Activated T-helper 1 cell treated with anti-CD3 and anti-CD28 coated beads, Interleukin-12 subunit alpha, Interleukin-12 subunit beta, Interleukin-2, Interleukin-4 antibody, amounts not matched to agents 30 ng/mL and 10 ng/mL and 1 ng/mL, durations not matched to agents 14 hours and 24 hours and 36 hours (primary cell): ENCODE measurements around the gene SUPT3H. TPM values are rescaled to one million over a fixed set of nuclear protein-coding genes. Genes with fewer than 3 reads are reported as not detected.

ENCODE experiments used
- DNase-seq: peaks from one replicate; pipeline ENCODE4 v3.0.0; 2021; ENCODE audit warnings: low spot score
- H3K27ac Mint-ChIP-seq: one replicate; pipeline ENCODE4 v1.8.0; 2021; ENCODE audit warnings: mild to moderate bottlenecking, mixed read lengths
- H3K27me3 Mint-ChIP-seq: one replicate; pipeline ENCODE4 v1.8.0; 2022; ENCODE audit warnings: mild to moderate bottlenecking, moderate library complexity, mixed read lengths; ENCODE audit not compliant: insufficient read depth
- H3K36me3 Mint-ChIP-seq: one replicate; pipeline ENCODE4 v1.8.0; 2021; ENCODE audit warnings: low read depth, mixed read lengths
- H3K4me1 Mint-ChIP-seq: one replicate; pipeline ENCODE4 v1.8.0; 2021; ENCODE audit warnings: low read depth, mixed read lengths
- H3K4me3 Mint-ChIP-seq: one replicate; pipeline ENCODE4 v1.8.0; 2021; ENCODE audit warnings: mild to moderate bottlenecking, moderate library complexity, mixed read lengths
- H3K9me3 Mint-ChIP-seq: one replicate; pipeline ENCODE4 v1.8.0; 2021; ENCODE audit warnings: mixed read lengths
- intact Hi-C: fragments of 100-400 bp; cut with micrococcal nuclease; formaldehyde crosslinking; loops from one replicate; pipeline ENCODE4 v1.15.1; 2024
- total RNA-seq: library from RNA; stranded (reverse); gene quantifications from 2 replicates; pipeline ENCODE4 v1.2.3, GENCODE V29; 2022

The SUPT3H gene
- total RNA-seq, result 11.0 and 11.7 TPM in 2 replicates

DNA sequence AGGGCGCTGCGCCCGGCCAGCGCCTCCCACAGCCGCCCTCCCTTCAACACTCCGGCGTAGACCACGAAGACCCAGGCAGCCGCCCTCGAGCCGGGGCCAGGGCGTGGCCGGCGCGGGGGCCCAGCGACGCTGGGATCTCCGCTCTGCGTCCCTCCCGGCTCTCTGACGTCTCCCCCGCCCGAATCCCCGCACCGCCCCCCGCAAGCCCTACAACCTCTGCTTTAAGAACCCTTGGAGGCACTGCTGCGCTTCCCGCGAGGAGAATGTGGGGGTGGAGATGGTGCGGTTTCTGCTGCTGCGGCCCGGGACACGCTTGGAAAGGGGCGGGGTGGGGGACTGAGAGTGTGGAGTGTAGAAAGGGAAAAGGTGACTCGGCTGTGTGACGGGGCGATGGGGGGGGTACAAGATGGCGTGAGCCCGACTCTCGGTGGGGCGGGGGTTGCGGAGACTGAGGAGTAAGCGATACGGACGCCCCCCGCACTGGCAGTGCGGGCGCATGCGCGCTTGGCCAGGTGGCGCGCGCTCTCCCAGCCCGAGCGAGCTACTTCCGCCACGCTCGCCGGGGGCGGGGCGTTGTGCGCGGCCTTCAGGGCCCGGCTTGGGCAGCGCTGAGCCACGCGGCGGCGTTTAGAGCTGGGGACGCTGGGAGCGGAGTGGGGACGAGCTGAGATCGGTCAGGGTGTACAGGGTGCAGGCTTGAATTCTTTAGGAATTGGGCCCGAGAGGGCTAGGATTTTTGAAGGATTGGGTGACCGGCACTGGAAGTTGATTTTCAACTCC is at the start of gene SUPT3H:
Gene SUPT3H, minus strand, starts transcription at position 381 of the 780 bp plus-strand sequence.
- Mint-ChIP-seq H3K36me3 (peaks cover 3% of the 10 kb centered on the region), H3K27me3 (no peaks in the 10 kb centered on the region), H3K4me3 (peak within 1 kb of the TSS; percentile 96), H3K4me1 (peaks cover 27% of the 10 kb centered on the region), H3K27ac (peak within 1 kb of the TSS; percentile 100), H3K9me3 (no peaks in the 10 kb centered on the region)
- DNase-seq, result peak; percentile 88
- intact Hi-C loops, result loop anchor here (1.0 to 5.0 kb wide), 19 partner anchors 21 to 990 kb away; partner anchors contain the start of gene CDC5L

DNA sequence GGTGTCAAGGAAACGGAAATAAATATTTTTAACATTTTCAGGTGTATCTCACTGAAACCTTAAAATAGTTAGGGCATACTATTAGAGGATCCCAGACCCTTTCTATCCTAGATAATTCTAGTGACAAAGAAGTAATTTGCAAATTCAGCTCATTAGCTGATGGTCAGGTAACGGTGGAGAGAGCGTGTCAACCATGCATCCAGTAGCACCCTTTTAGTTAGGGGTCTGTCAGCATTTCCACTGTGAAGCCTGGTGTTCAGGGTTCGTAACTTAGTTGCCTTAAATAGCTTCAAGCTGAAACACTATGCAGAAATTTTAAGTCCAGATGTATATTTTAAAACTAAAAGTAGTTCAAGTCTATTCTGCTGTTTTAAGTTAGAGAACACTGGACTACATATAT is 48.5 kb upstream of the SUPT3H start:
- intact Hi-C loops, result loop anchor here (1.0 to 10.0 kb wide), 2 partner anchors 10 to 749 kb away; partner anchors contain the start of gene ENPP5
- Mint-ChIP-seq H3K9me3 (no peaks in the 10 kb centered on the region), H3K4me3 (no peak overlapping the region), H3K27ac (no peak overlapping the region), H3K36me3 (peaks cover 8% of the 10 kb centered on the region), H3K27me3 (peaks cover 16% of the 10 kb centered on the region), H3K4me1 (peaks cover 33% of the 10 kb centered on the region)
- no peak for DNase-seq

DNA sequence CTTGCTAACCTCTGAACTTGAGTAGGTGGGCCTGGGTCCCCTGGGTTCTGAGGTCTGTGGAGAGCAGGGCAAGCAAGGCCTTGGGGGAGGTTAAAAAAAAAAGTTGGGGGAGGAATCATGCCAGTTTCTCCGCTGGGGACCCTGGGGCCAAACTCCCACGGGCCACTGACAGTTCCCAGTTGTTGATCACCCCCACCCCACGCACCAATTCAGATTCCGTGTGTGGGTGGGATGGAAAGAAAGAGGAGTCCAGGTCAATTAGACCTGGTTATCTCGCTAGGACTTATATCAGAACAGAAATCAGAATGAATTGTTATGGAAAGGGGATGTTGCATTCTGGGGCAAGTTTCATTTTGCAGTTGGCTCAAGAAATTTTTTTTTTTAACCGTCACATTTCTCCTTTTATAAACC is 46.7 kb upstream of the SUPT3H start:
- Mint-ChIP-seq H3K27ac (peak overlapping the region; percentile 41), H3K36me3 (peaks cover 2% of the 10 kb centered on the region), H3K9me3 (no peaks in the 10 kb centered on the region), H3K4me3 (peak overlapping the region; percentile 97), H3K27me3 (peaks cover 22% of the 10 kb centered on the region), H3K4me1 (peaks cover 37% of the 10 kb centered on the region)
- no peak for DNase-seq
- intact Hi-C loops, result loop anchor here (5.0 to 10.0 kb wide), 6 partner anchors 53 to 782 kb away; partner anchors contain the start of gene ENPP5

DNA sequence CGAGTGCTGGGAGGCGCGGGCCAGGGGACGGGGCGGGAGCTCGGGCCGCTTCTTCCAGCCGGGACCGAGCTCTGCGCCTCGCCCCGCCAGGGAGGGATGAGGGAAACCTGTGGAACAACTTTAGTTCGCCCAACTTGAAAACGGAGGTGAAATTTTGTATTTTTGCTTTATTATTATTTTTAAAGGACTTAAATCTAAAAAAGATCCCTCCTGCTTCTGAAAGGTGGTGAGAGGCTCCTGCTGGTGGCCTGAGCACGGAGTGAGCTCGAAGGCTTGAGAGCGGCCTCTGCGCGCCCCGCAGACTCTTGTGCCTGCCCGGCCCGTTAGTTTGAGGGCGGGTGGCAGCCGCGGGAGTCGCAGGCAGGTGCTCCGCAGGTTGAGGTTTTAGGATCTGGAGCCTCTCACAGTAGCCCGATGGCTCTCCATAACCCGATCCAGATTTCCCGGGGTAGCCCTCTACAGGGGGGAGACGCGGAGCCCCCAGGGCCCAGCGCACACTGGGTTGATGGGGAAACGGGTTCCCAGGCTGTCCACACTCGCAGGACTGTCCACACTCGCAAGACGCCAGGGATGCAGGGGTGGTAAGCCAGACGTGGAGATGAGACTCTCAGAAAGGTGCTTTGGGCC is 46.2 kb upstream of the SUPT3H start:
- Mint-ChIP-seq H3K4me3 (peak overlapping the region; percentile 97), H3K27me3 (peaks cover 22% of the 10 kb centered on the region), H3K36me3 (peaks cover 2% of the 10 kb centered on the region), H3K27ac (peak overlapping the region; percentile 55), H3K4me1 (peaks cover 42% of the 10 kb centered on the region), H3K9me3 (no peaks in the 10 kb centered on the region)
- no peak for DNase-seq
- intact Hi-C loops, result loop anchor here (1.0 to 10.0 kb wide), 7 partner anchors 53 to 782 kb away; partner anchors contain the start of gene ENPP5

DNA sequence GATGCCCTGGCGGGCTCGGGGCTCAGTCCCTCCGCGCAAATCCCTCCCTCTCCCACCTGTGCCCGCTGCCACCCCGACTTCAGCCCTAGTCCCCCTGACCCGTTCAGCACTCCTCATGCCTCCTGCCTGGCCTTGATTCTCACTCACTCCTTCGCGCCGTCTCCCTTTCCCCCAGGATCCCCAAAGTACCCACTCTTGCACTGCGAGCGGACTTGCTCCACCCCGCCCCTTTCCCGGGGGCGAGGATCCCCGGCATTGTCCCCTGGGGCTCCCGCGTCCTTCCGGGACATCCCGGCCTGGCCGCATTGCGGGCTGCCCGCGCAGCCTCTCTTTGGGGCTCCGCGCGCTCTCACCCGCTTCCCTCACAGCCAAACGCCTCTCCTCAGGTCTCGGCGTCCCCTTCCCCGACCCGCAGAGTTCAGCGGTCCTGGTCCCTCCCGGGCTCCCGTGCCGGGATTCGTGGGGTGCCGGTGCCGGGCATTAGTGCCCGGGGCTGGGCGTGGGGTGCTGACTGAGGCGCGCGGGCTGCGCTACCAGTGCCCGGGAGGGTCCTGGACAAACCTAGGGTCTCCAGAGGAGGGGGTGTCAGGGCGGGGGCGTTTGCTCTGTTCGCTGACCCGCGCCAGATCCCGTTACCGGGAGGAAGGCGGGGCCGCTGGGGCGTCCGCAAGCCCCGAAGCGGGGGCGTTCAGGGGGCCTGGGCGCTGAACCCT is 45.5 kb upstream of the SUPT3H start:
- H3K27me3 Mint-ChIP-seq, result peaks cover 22% of the 10 kb centered on the region
- intact Hi-C loops, result loop anchor here (1.0 to 10.0 kb wide), 7 partner anchors 54 to 781 kb away; partner anchors contain the start of gene ENPP5
- H3K36me3 Mint-ChIP-seq, result peaks cover 2% of the 10 kb centered on the region
- peak overlapping the region; percentile 97 for H3K27ac Mint-ChIP-seq
- peaks cover 39% of the 10 kb centered on the region for H3K4me1 Mint-ChIP-seq
- no peaks in the 10 kb centered on the region for H3K9me3 Mint-ChIP-seq
- H3K4me3 Mint-ChIP-seq, result peak overlapping the region; percentile 97
- peak; percentile 25 for DNase-seq

DNA sequence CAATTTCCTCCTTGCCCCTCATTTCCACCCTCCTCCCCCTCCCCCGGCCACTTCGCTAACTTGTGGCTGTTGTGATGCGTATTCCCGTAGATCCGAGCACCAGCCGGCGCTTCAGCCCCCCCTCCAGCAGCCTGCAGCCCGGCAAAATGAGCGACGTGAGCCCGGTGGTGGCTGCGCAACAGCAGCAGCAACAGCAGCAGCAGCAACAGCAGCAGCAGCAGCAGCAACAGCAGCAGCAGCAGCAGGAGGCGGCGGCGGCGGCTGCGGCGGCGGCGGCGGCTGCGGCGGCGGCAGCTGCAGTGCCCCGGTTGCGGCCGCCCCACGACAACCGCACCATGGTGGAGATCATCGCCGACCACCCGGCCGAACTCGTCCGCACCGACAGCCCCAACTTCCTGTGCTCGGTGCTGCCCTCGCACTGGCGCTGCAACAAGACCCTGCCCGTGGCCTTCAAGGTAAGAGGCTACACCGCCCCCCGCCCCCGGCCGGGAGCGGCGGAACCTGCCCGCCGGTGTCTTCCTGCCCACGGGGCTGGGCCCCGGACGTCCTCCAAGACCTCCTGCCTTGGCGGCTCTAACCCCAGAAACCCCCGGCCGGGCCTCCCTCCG is 44.9 kb upstream of the SUPT3H start:
- peak overlapping the region; percentile 97 for H3K4me3 Mint-ChIP-seq
- H3K27ac Mint-ChIP-seq, result peak overlapping the region; percentile 97
- peak; percentile 45 for DNase-seq
- peaks cover 26% of the 10 kb centered on the region for H3K27me3 Mint-ChIP-seq
- peaks cover 2% of the 10 kb centered on the region for H3K36me3 Mint-ChIP-seq
- H3K9me3 Mint-ChIP-seq, result no peaks in the 10 kb centered on the region
- peaks cover 34% of the 10 kb centered on the region for H3K4me1 Mint-ChIP-seq
- intact Hi-C loops, result loop anchor here (1.0 to 10.0 kb wide), 10 partner anchors 55 to 780 kb away; partner anchors contain the start of gene ENPP5

DNA sequence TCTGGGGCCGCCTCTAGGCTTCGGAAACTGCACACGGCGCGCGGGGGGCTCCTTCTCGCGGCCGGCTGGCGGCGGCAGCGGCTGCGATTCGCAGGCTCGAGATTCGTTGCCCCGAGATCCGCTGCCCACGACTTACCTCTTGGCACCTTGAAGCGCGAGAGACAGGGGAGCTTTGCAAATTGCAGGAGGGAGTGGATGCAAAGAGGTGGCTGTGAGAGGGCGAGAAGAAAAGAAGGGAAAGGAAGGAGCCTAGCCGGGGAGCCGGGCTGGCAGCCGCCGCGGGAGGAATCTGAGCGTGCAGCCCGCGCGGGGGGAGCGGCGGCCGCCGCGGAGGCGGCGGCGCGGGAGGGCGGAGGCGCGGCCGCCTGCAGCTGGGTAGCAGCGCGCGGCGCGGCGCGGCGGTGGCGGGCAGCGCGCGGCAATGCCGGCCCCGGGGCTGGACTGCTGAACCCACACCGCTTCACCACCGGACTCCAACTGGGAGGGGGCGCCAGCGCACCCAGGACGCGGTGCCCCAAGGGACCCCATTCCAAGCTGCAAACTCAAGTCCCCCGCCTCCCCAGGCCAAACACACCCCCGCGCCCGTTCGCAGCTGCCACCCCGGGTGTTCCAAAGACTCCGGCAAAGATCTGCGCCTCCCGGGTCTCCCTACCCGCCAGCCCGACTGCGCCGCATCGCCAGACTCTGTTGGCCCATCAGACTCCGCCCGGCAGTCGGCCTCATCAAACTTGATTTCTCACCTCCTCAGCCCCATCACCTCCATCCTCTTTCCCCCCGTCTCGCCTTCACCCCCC is 44.2 kb upstream of the SUPT3H start:
- H3K9me3 Mint-ChIP-seq, result no peaks in the 10 kb centered on the region
- peaks cover 38% of the 10 kb centered on the region for H3K4me1 Mint-ChIP-seq
- intact Hi-C loops, result loop anchor here (1.0 to 10.0 kb wide), 14 partner anchors 15 to 780 kb away; partner anchors contain the start of gene ENPP5
- peak overlapping the region; percentile 97 for H3K4me3 Mint-ChIP-seq
- DNase-seq, result peak; percentile 37
- peaks cover 26% of the 10 kb centered on the region for H3K27me3 Mint-ChIP-seq
- H3K36me3 Mint-ChIP-seq, result peaks cover 2% of the 10 kb centered on the region
- H3K27ac Mint-ChIP-seq, result peak overlapping the region; percentile 94

DNA sequence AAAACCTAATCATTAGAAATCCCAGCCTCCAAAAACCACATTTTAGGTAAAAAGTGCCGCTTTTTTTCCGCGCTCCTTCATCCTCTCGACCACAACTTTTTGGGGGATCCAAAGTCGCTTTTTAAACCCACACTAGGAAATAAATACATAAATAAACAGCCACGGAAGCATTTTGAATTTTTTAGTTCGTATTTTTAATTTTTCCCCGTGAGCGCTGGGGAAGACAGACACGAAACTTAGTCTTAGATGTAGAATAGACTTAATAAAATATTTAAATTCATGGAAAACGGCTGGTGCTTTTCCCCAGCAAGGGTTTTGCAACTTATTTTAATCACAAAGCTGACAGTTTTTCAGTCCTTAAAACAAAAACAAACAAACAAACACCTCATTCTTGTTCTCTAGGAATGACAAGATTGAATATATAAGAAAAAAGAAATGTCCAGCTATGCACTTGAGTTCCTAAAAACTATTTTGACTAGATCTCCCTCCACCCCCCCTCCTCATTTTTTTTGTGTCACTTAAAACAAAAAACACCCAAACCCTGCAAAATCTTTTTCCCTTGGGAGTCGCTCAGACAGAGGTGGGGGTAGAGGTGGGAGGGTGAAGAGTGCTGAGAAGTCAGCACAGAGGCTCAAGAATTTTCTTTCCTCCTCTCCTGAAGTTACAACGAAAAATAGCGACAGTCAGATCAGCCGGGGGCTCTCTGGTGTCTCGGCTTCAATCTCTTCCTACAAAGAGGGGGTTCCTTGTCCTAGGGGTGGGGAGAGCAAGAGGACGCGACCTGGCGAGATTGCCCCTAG is 43.4 kb upstream of the SUPT3H start:
- H3K27ac Mint-ChIP-seq, result peak overlapping the region; percentile 94
- intact Hi-C loops, result loop anchor here (1.0 to 10.0 kb wide), 13 partner anchors 16 to 779 kb away; partner anchors contain the start of gene ENPP5
- H3K4me3 Mint-ChIP-seq, result peak overlapping the region; percentile 97
- peaks cover 2% of the 10 kb centered on the region for H3K36me3 Mint-ChIP-seq
- no peak for DNase-seq
- no peaks in the 10 kb centered on the region for H3K9me3 Mint-ChIP-seq
- H3K4me1 Mint-ChIP-seq, result peaks cover 46% of the 10 kb centered on the region
- H3K27me3 Mint-ChIP-seq, result peaks cover 26% of the 10 kb centered on the region

DNA sequence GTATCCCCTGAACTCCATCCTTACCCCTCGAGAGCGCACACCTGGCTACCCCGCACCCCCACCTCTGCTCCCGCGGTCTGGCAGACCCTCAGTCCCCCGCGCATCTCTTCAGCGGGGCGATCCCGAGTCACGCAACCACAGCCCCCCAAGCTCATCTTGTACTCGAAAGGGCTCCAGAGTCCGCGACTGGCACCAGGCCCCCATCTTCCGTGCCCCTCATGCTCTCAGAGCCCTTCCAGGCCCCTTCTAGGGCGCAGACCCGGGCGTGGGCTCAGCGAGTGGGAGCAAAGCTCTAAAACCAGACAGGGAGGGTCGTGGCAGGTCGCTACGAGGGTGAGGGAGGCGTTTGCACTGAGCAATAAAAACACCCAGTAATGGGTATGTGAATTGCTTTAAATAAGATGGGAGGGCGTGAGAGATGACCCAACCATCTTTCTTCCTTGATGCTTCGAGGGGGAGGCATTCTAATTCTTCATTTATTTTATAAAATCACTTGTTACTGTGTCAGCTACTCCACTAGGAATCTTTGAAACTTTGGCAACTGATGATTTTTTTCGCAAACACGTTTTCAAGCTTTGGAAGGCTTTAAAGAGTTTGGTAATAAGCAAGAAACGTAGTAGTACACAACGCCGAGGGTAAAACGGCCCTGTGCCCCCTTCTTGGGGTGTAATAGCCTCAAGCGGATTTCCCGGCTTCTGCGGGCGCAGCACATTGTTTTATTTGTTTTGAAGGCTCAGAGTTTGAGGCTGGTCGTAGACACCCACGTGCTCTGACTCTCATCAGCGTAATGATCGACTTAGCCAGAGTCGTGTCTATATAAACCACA is 42.6 kb upstream of the SUPT3H start:
- peaks cover 29% of the 10 kb centered on the region for H3K27me3 Mint-ChIP-seq
- intact Hi-C loops, result loop anchor here (1.0 to 10.0 kb wide), 12 partner anchors 17 to 778 kb away; partner anchors contain the start of gene ENPP5

DNA sequence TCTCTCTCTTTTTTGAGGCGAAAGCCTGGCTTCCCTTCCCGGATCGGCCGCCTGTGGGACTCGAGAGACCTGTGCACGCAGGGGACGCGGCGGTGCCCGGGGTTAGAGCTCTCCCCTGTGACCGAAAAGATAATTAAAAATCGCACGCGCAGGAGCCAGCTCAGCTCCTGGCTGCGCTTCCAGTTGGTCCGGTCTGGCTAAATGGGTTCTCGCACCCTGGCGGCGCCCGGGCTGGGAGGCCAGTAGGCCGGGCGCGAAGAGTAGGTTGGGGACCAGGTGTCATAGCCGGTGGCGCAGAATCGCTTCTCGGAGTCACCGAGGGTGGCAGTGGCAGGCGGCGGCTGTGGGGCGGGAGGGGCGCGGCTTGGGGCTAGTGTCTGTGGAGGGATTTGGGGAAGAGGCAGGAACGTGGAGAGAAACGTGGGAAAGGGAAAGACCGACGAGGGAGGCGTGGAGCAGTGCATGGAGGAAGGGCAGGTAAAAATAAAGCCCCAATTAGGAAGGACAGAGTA is 41.9 kb upstream of the SUPT3H start:
- Mint-ChIP-seq H3K4me3 (peak overlapping the region; percentile 97), H3K27ac (peak overlapping the region; percentile 87), H3K36me3 (peaks cover 2% of the 10 kb centered on the region), H3K4me1 (peaks cover 54% of the 10 kb centered on the region), H3K27me3 (peaks cover 30% of the 10 kb centered on the region), H3K9me3 (no peaks in the 10 kb centered on the region)
- intact Hi-C loops, result loop anchor here (1.0 to 10.0 kb wide), 15 partner anchors 17 to 942 kb away; partner anchors contain the start of gene ENPP5
- peak; percentile 36 for DNase-seq

More for the DNA sequence above, 42.6 kb upstream of the SUPT3H start:
- Mint-ChIP-seq H3K36me3 (peaks cover 2% of the 10 kb centered on the region), H3K9me3 (no peaks in the 10 kb centered on the region), H3K27ac (peak overlapping the region; percentile 87), H3K4me3 (peak overlapping the region; percentile 97), H3K4me1 (peaks cover 54% of the 10 kb centered on the region)
- peak; percentile 28 for DNase-seq
